NCI-H2196 (cell line): ENCODE results near the gene KDM4B.

Source experiments
- DNase-seq: peaks from one replicate; lab custom pipeline; 2025; ENCODE audit not compliant: unreplicated experiment; lab: John Stamatoyannopoulos, UW

The KDM4B gene

GRCh38 chr19:5048727-5049553 is 80.0 kb downstream of the KDM4B start:
- no peak for DNase-seq

GRCh38 chr19:5049561-5049960 is 80.6 kb downstream of the KDM4B start:
- no peak for DNase-seq

GRCh38 chr19:5050067-5050656 is 81.2 kb downstream of the KDM4B start:
- DNase-seq = no peak

GRCh38 chr19:5050905-5051304 is 82.0 kb downstream of the KDM4B start:
- no peak for DNase-seq

- DNase-seq = no peak
Measured at GRCh38 chr19:5051619-5052018, 82.7 kb downstream of the KDM4B start.

- no peak for DNase-seq
Measured at GRCh38 chr19:5052515-5052914, 83.6 kb downstream of the KDM4B start.

- DNase-seq = no peak
Measured at GRCh38 chr19:5052945-5053485, 84.1 kb downstream of the KDM4B start.

GRCh38 chr19:5053661-5054060 is 84.7 kb downstream of the KDM4B start:
- no peak for DNase-seq

- DNase-seq = no peak
Measured at GRCh38 chr19:5054551-5055456, 85.9 kb downstream of the KDM4B start.

GRCh38 chr19:5055457-5055776 is 86.5 kb downstream of the KDM4B start:
- DNase-seq = no peak

GRCh38 chr19:5057860-5058259 is 88.9 kb downstream of the KDM4B start:
- no peak for DNase-seq

- DNase-seq = no peak
Measured at GRCh38 chr19:5058521-5059212, 89.8 kb downstream of the KDM4B start.

GRCh38 chr19:5059213-5059574 is 90.3 kb downstream of the KDM4B start:
- no peak for DNase-seq

- no peak for DNase-seq
Measured at GRCh38 chr19:5059793-5060192, 90.9 kb downstream of the KDM4B start.

- no peak for DNase-seq
Measured at GRCh38 chr19:5062195-5062594, 93.3 kb downstream of the KDM4B start.

GRCh38 chr19:5062799-5063198 is 93.9 kb downstream of the KDM4B start:
- DNase-seq = no peak

GRCh38 chr19:5063873-5064645 is 95.1 kb downstream of the KDM4B start:
- DNase-seq = no peak

- no peak for DNase-seq
Measured at GRCh38 chr19:5064896-5065295, 96.0 kb downstream of the KDM4B start.

- DNase-seq = no peak
Measured at GRCh38 chr19:5065663-5066093, 96.8 kb downstream of the KDM4B start.

GRCh38 chr19:5066768-5067167 is 97.9 kb downstream of the KDM4B start:
- DNase-seq = no peak
